ENCODE measurements around the gene SIMC1. TPM values are rescaled to one million over a fixed set of nuclear protein-coding genes. Genes with fewer than 3 reads are reported as not detected.
A peak's percentile ranks its signal among the peaks of the same experiment; 100 is the strongest.

Gene SIMC1
- total and polyA plus RNA-seq, 2 donors (not counting 1 experiment from before 2014, with no cell fraction given): 20.6 to 63.8 TPM

DNA sequence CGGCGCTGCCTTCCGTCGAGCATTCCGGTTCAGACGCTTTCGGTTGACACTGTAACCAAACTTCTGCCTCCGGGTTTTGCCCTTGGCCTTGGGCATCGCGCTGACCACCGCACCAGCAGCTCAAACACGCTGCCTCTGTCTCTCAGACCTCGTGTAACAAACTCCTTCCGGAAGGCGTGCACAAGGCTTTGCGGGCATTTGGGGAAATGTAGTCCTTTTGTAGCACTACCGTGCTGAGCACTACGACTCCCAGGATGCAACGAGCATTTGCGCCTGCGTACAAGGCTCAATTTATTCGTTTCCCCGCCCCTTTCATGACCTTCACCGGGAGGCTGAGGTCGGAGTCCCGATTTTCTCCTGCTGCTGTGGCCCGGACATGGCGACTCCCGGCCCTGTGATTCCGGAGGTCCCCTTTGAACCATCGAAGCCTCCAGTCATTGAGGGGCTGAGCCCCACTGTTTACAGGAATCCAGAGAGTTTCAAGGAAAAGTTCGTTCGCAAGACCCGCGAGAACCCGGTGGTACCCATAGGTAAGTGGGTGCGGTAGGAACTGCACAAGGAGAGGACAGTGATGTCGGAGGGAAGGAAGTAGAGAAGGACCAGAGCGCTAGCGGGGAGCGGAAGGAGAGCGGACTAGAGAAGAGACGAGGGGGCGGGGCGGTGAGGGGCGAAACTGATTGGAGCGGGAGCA is 150.4 kb downstream of the SIMC1 start, which contains the start of the genes HIGD2A and NOP16:
Gene HIGD2A (plus strand): TSS at position 308 of the 691 bp plus-strand sequence. CDS start 69 bp downstream, at position 377.
Gene NOP16 (minus strand): TSS at position 155 of the 691 bp plus-strand sequence. CDS start 59 bp downstream, at position 96.
- peak within 1 kb of the TSS; percentile 100 for H3K27ac Mint-ChIP-seq
- DNase-seq: peak; percentile 99
- H3K4me3 Mint-ChIP-seq: peak within 1 kb of the TSS; percentile 100

More for the DNA sequence above, 150.4 kb downstream of the SIMC1 start, which contains the start of the genes HIGD2A and NOP16:
- peak within 1 kb of the TSS; percentile 96 for H2AFZ ChIP-seq (ENCODE audit: insufficient read depth, low read depth, low read length, poor library complexity, severe bottlenecking)
- H3K4me2 ChIP-seq (replicated peaks; ENCODE audit: low read depth, low read length, poor library complexity, severe bottlenecking): peak within 1 kb of the TSS; percentile 89
- POLR2A ChIA-PET: interaction anchor here (0.6 to 2.2 kb wide), 6 partner anchors 20 to 149 kb away, joined by 3 to 16 read pairs (median 6); partner anchors contain the start of genes CLTB, FAF2, KIAA1191 and RNF44
- peak; percentile 86 for ATAC-seq (ENCODE audit: low read depth)
- no peaks in the 10 kb centered on the region for H3K9me3 Mint-ChIP-seq (ENCODE audit: insufficient read depth)
- no peaks in the 10 kb centered on the region for H3K27me3 ChIP-seq (replicated peaks in 1 of 4; ENCODE audit: control extremely low read depth in 1 of 4, control insufficient read depth in 3 of 4, insufficient read depth in 4 of 4, low read length in 3 of 4)
- H3K79me2 ChIP-seq (ENCODE audit: control insufficient read depth, insufficient read depth, low read length): peaks cover 45% of the 10 kb centered on the region
- H3K4me1 ChIP-seq (ENCODE audit: control insufficient read depth in 2 of 2, insufficient read depth in 2 of 2, low read length in 2 of 2): peaks cover 19 to 29% of the 10 kb centered on the region in 2 donors
- WGBS (ENCODE audit: insufficient coverage): under 1% methylated on average over 39 of the region's 47 CpGs
- CTCF ChIA-PET: interaction anchor here (1.1 to 1.5 kb wide), 4 partner anchors 23 to 155 kb away, joined by 3 to 4 read pairs (median 4); partner anchors contain the start of gene ARL10
- peaks cover 9% of the 10 kb centered on the region for H4K20me1 ChIP-seq (ENCODE audit: control insufficient read depth, insufficient read depth, low read length, poor library complexity, severe bottlenecking)
- intact Hi-C loops (cut with micrococcal nuclease): loop anchor here (1.0 to 10.0 kb wide), 10 partner anchors 16 to 619 kb away; partner anchors contain the start of genes ARL10, CLTB, FAF2 and KIAA1191
- peak within 1 kb of the TSS; percentile 69 to 98 (median 93) for H3K4me3 ChIP-seq (ENCODE audit: control extremely low read depth in 1 of 5, extremely low read depth in 1 of 5, insufficient read depth in 1 of 5, low read depth in 2 of 5, low read length in 4 of 5)
- no peaks in the 10 kb centered on the region for H3K27me3 Mint-ChIP-seq
- TF ChIP-seq, protein P1, sequence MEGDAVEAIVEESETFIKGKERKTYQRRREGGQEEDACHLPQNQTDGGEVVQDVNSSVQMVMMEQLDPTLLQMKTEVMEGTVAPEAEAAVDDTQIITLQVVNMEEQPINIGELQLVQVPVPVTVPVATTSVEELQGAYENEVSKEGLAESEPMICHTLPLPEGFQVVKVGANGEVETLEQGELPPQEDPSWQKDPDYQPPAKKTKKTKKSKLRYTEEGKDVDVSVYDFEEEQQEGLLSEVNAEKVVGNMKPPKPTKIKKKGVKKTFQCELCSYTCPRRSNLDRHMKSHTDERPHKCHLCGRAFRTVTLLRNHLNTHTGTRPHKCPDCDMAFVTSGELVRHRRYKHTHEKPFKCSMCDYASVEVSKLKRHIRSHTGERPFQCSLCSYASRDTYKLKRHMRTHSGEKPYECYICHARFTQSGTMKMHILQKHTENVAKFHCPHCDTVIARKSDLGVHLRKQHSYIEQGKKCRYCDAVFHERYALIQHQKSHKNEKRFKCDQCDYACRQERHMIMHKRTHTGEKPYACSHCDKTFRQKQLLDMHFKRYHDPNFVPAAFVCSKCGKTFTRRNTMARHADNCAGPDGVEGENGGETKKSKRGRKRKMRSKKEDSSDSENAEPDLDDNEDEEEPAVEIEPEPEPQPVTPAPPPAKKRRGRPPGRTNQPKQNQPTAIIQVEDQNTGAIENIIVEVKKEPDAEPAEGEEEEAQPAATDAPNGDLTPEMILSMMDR (IDR thresholded peaks at IDR 0.05): no peak
- no peak for TF ChIP-seq EZH2 (IDR thresholded peaks at IDR 0.05; ENCODE audit: borderline replicate concordance, insufficient read depth, low read depth, low read length, poor library complexity, severe bottlenecking)
- no peaks in the 10 kb centered on the region for H3K9me3 ChIP-seq (ENCODE audit: control extremely low read depth in 1 of 3, control insufficient read depth in 2 of 3, insufficient read depth in 1 of 3, low read length in 2 of 3)
- H3K36me3 ChIP-seq (replicated peaks in 1 of 2; ENCODE audit: control extremely low read depth in 1 of 2, control insufficient read depth in 1 of 2, extremely low read depth in 1 of 2, insufficient read depth in 2 of 2, low read length in 1 of 2): peaks cover 0 to 37% of the 10 kb centered on the region in 2 experiments
- peak within 1 kb of the TSS; percentile 90 to 93 for H3K27ac ChIP-seq (ENCODE audit: low read length in 2 of 2)
- peak within 1 kb of the TSS; percentile 96 for H3K9ac ChIP-seq (ENCODE audit: low read length)
- peaks cover 26% of the 10 kb centered on the region for H3K4me1 Mint-ChIP-seq
